Activated CD4-positive, alpha-beta memory T cell treated with anti-CD3 and anti-CD28 coated beads, Interleukin-2, amount 10 ng/mL, durations not matched to agents 7 days and 5 days (primary cell): ENCODE data around the gene DLGAP5. TPM values are rescaled to one million over a fixed set of nuclear protein-coding genes. Genes with fewer than 3 reads are reported as not detected.

Source experiments
- CTCF ChIA-PET: fragments of 350-600 bp; sonication (Branson Sonifier 250); formaldehyde crosslinking; loops from one replicate; lab custom pipeline; 2021; ENCODE audit warnings: antibody characterized with exemption, inconsistent platforms; lab: Charles Lee
- POLR2A ChIA-PET: fragments of 350-600 bp; sonication (Branson Sonifier 250); formaldehyde crosslinking; loops from one replicate; lab custom pipeline; 2021; ENCODE audit warnings: antibody characterized with exemption; lab: Charles Lee
- DNase-seq: peaks from one replicate; pipeline ENCODE4 v3.0.0-alpha.2; 2020
- H3K27ac Mint-ChIP-seq: one replicate; pipeline ENCODE4 v1.8.0; 2021; ENCODE audit warnings: mild to moderate bottlenecking, mixed read lengths
- H3K27me3 Mint-ChIP-seq: one replicate; pipeline ENCODE4 v1.8.0; 2021; ENCODE audit warnings: mixed read lengths
- H3K36me3 Mint-ChIP-seq: one replicate; pipeline ENCODE4 v1.8.0; 2021; ENCODE audit warnings: low read depth, mixed read lengths
- H3K4me1 Mint-ChIP-seq: one replicate; pipeline ENCODE4 v1.8.0; 2021; ENCODE audit warnings: mixed read lengths
- H3K4me3 Mint-ChIP-seq: one replicate; pipeline ENCODE4 v1.8.0; 2021; ENCODE audit warnings: mild to moderate bottlenecking, mixed read lengths
- H3K9me3 Mint-ChIP-seq: one replicate; pipeline ENCODE4 v1.8.0; 2021; ENCODE audit warnings: mixed read lengths
- total RNA-seq, 2 experiments: library from RNA; stranded (reverse); gene quantifications; one replicate each; pipeline ENCODE4 v1.2.3, GENCODE V29; 2021

DLGAP5 gene
- total RNA-seq, 2 experiments from 2014 or later, result 89.7 to 95.8 TPM

- peaks cover 68% of the 10 kb centered on the region for H3K36me3 Mint-ChIP-seq
- no peak overlapping the region for H3K4me3 Mint-ChIP-seq
- no peak for DNase-seq
- ChIA-PET CTCF (interaction anchor here (1.3 kb wide), 1 partner anchor 10 kb away, joined by 5 read pairs; no protein-coding TSS in a partner anchor), POLR2A (interaction anchor here (1.3 to 1.5 kb wide), 2 partner anchors 10 to 144 kb away, joined by 4 read pairs; partner anchors contain the start of genes SOCS4 and WDHD1)
- H3K4me1 Mint-ChIP-seq, result no peaks in the 10 kb centered on the region
- H3K9me3 Mint-ChIP-seq, result no peaks in the 10 kb centered on the region
- no peaks in the 10 kb centered on the region for H3K27me3 Mint-ChIP-seq
- no peak overlapping the region for H3K27ac Mint-ChIP-seq
These were observed 20.9 kb downstream of the DLGAP5 start for GRCh38 chr14:55170526-55170925.

GRCh38 chr14:55160989-55161388 is 30.4 kb downstream of the DLGAP5 start:
- CTCF ChIA-PET, result interaction anchor here (0.6 to 4.5 kb wide), 23 partner anchors 8 to 333 kb away, joined by 3 to 32 read pairs (median 3); partner anchors contain the start of genes MAPK1IP1L and WDHD1
- H3K27me3 Mint-ChIP-seq, result no peaks in the 10 kb centered on the region
- H3K27ac Mint-ChIP-seq, result no peak overlapping the region
- no peaks in the 10 kb centered on the region for H3K9me3 Mint-ChIP-seq
- DNase-seq, result no peak
- H3K4me1 Mint-ChIP-seq, result peaks cover 20% of the 10 kb centered on the region
- no peak overlapping the region for H3K4me3 Mint-ChIP-seq
- POLR2A ChIA-PET, result interaction anchor here (0.9 to 2.3 kb wide), 6 partner anchors 10 to 110 kb away, joined by 3 to 16 read pairs (median 4); partner anchors contain the start of genes DLGAP5 and MAPK1IP1L
- H3K36me3 Mint-ChIP-seq, result peaks cover 68% of the 10 kb centered on the region

- Mint-ChIP-seq H3K4me3 (no peak overlapping the region), H3K9me3 (no peaks in the 10 kb centered on the region), H3K27me3 (no peaks in the 10 kb centered on the region), H3K27ac (no peak overlapping the region), H3K36me3 (peaks cover 62% of the 10 kb centered on the region), H3K4me1 (peaks cover 20% of the 10 kb centered on the region)
- ChIA-PET CTCF (interaction anchor here (1.2 to 4.5 kb wide), 4 partner anchors 13 to 107 kb away, joined by 3 to 31 read pairs (median 22); partner anchors contain the start of gene MAPK1IP1L), POLR2A (interaction anchor here (1.2 to 3.0 kb wide), 3 partner anchors 32 to 107 kb away, joined by 3 to 9 read pairs (median 8); partner anchors contain the start of genes DLGAP5 and MAPK1IP1L)
- DNase-seq, result no peak
These were observed 33.0 kb downstream of the DLGAP5 start for GRCh38 chr14:55158412-55158811.

GRCh38 chr14:55157080-55157479 is 34.3 kb downstream of the DLGAP5 start:
- H3K4me3 Mint-ChIP-seq, result no peak overlapping the region
- H3K9me3 Mint-ChIP-seq, result no peaks in the 10 kb centered on the region
- CTCF ChIA-PET, result interaction anchor here (0.9 to 4.5 kb wide), 4 partner anchors 54 to 105 kb away, joined by 3 to 31 read pairs (median 18); partner anchors contain the start of gene MAPK1IP1L
- H3K4me1 Mint-ChIP-seq, result peaks cover 20% of the 10 kb centered on the region
- POLR2A ChIA-PET, result interaction anchor here (1.0 to 3.0 kb wide), 6 partner anchors 11 to 130 kb away, joined by 3 to 9 read pairs (median 4); partner anchors contain the start of genes DLGAP5, SOCS4 and WDHD1
- peaks cover 59% of the 10 kb centered on the region for H3K36me3 Mint-ChIP-seq
- H3K27me3 Mint-ChIP-seq, result no peaks in the 10 kb centered on the region
- no peak for DNase-seq
- H3K27ac Mint-ChIP-seq, result no peak overlapping the region

GRCh38 chr14:55153951-55154350 is 37.4 kb downstream of the DLGAP5 start:
- H3K4me3 Mint-ChIP-seq, result no peak overlapping the region
- ChIA-PET CTCF (interaction anchor here (1.0 kb wide), 1 partner anchor 64 kb away, joined by 4 read pairs; no protein-coding TSS in a partner anchor), POLR2A (interaction anchor here (2.0 kb wide), 1 partner anchor 14 kb away, joined by 5 read pairs; no protein-coding TSS in a partner anchor)
- no peaks in the 10 kb centered on the region for H3K9me3 Mint-ChIP-seq
- H3K27me3 Mint-ChIP-seq, result no peaks in the 10 kb centered on the region
- no peak for DNase-seq
- H3K27ac Mint-ChIP-seq, result no peak overlapping the region
- peaks cover 13% of the 10 kb centered on the region for H3K4me1 Mint-ChIP-seq
- H3K36me3 Mint-ChIP-seq, result peaks cover 67% of the 10 kb centered on the region

- peaks cover 65% of the 10 kb centered on the region for H3K36me3 Mint-ChIP-seq
- no peak for DNase-seq
- no peaks in the 10 kb centered on the region for H3K27me3 Mint-ChIP-seq
- ChIA-PET POLR2A (interaction anchor here (0.7 to 0.8 kb wide), 3 partner anchors 14 to 259 kb away, joined by 3 read pairs; no protein-coding TSS in a partner anchor), CTCF (interaction anchor here (1.1 to 1.2 kb wide), 3 partner anchors 9 to 62 kb away, joined by 3 to 7 read pairs (median 3); no protein-coding TSS in a partner anchor)
- H3K4me3 Mint-ChIP-seq, result no peak overlapping the region
- H3K27ac Mint-ChIP-seq, result no peak overlapping the region
- H3K9me3 Mint-ChIP-seq, result no peaks in the 10 kb centered on the region
- H3K4me1 Mint-ChIP-seq, result peaks cover 5% of the 10 kb centered on the region
These were observed 39.2 kb downstream of the DLGAP5 start for GRCh38 chr14:55152052-55152753.

- H3K27ac Mint-ChIP-seq, result no peak overlapping the region
- no peak for DNase-seq
- H3K27me3 Mint-ChIP-seq, result no peaks in the 10 kb centered on the region
- CTCF ChIA-PET, result interaction anchor here (1.1 kb wide), 1 partner anchor 32 kb away, joined by 3 read pairs; no protein-coding TSS in a partner anchor
- H3K9me3 Mint-ChIP-seq, result no peaks in the 10 kb centered on the region
- POLR2A ChIA-PET, result interaction anchor here (0.8 kb wide), 1 partner anchor 259 kb away, joined by 3 read pairs; no protein-coding TSS in a partner anchor
- no peak overlapping the region for H3K4me3 Mint-ChIP-seq
- H3K36me3 Mint-ChIP-seq, result peaks cover 65% of the 10 kb centered on the region
- H3K4me1 Mint-ChIP-seq, result peaks cover 6% of the 10 kb centered on the region
These were observed 39.8 kb downstream of the DLGAP5 start for GRCh38 chr14:55151601-55152000.

- H3K27ac Mint-ChIP-seq, result no peak overlapping the region
- DNase-seq, result no peak
- peaks cover 31% of the 10 kb centered on the region for H3K4me1 Mint-ChIP-seq
- H3K36me3 Mint-ChIP-seq, result peaks cover 83% of the 10 kb centered on the region
- POLR2A ChIA-PET, result interaction anchor here (1.0 to 3.1 kb wide), 7 partner anchors 11 to 119 kb away, joined by 3 to 12 read pairs (median 5); partner anchors contain the start of genes DLGAP5, SOCS4 and WDHD1
- CTCF ChIA-PET, result interaction anchor here (1.1 to 1.5 kb wide), 3 partner anchors 8 to 57 kb away, joined by 3 to 4 read pairs (median 4); no protein-coding TSS in a partner anchor
- no peaks in the 10 kb centered on the region for H3K27me3 Mint-ChIP-seq
- no peaks in the 10 kb centered on the region for H3K9me3 Mint-ChIP-seq
- H3K4me3 Mint-ChIP-seq, result no peak overlapping the region
These were observed 45.0 kb downstream of the DLGAP5 start for GRCh38 chr14:55146425-55146824.

- no peaks in the 10 kb centered on the region for H3K27me3 Mint-ChIP-seq
- H3K9me3 Mint-ChIP-seq, result no peaks in the 10 kb centered on the region
- H3K36me3 Mint-ChIP-seq, result peaks cover 91% of the 10 kb centered on the region
- DNase-seq, result no peak
- POLR2A ChIA-PET, result no interaction called here
- no peak overlapping the region for H3K27ac Mint-ChIP-seq
- CTCF ChIA-PET, result interaction anchor here (0.6 kb wide), 1 partner anchor 53 kb away, joined by 3 read pairs; no protein-coding TSS in a partner anchor
- H3K4me3 Mint-ChIP-seq, result no peak overlapping the region
- H3K4me1 Mint-ChIP-seq, result peaks cover 34% of the 10 kb centered on the region
These were observed 48.9 kb downstream of the DLGAP5 start for GRCh38 chr14:55142466-55142865.

- ChIA-PET POLR2A (no interaction called here), CTCF (interaction anchor here (0.6 kb wide), 1 partner anchor 52 kb away, joined by 3 read pairs; no protein-coding TSS in a partner anchor)
- DNase-seq, result no peak
- Mint-ChIP-seq H3K27me3 (no peaks in the 10 kb centered on the region), H3K4me1 (peaks cover 32% of the 10 kb centered on the region), H3K36me3 (peaks cover 92% of the 10 kb centered on the region), H3K27ac (no peak overlapping the region), H3K9me3 (no peaks in the 10 kb centered on the region), H3K4me3 (no peak overlapping the region)
These were observed 49.6 kb downstream of the DLGAP5 start for GRCh38 chr14:55141825-55142224.

- Mint-ChIP-seq H3K9me3 (no peaks in the 10 kb centered on the region), H3K27me3 (no peaks in the 10 kb centered on the region), H3K4me3 (no peak overlapping the region), H3K27ac (no peak overlapping the region), H3K36me3 (peaks cover 80% of the 10 kb centered on the region), H3K4me1 (peaks cover 23% of the 10 kb centered on the region)
- CTCF ChIA-PET, result interaction anchor here (2.5 kb wide), 1 partner anchor 89 kb away, joined by 7 read pairs; the partner anchor contains the start of gene MAPK1IP1L
- DNase-seq, result no peak
- POLR2A ChIA-PET, result interaction anchor here (0.9 to 1.8 kb wide), 3 partner anchors 11 to 89 kb away, joined by 3 to 5 read pairs (median 4); partner anchors contain the start of genes LGALS3 and MAPK1IP1L
These were observed 51.5 kb downstream of the DLGAP5 start for GRCh38 chr14:55139696-55140509.
